ENCODE data around the gene STAT4. TPM values are rescaled to one million over a fixed set of nuclear protein-coding genes. Genes with fewer than 3 reads are reported as not detected.

The STAT4 gene
- total RNA-seq, 1 donor from 2014 or later: 2.6 TPM

- H3K9me3 ChIP-seq (ENCODE audit: control insufficient read depth in 3 of 3, low read length in 3 of 3): no peaks in the 10 kb centered on the region
- H3K27me3 ChIP-seq (ENCODE audit: control insufficient read depth in 3 of 3, insufficient read depth in 3 of 3, low read length in 3 of 3): no peaks in the 10 kb centered on the region
- no peaks in the 10 kb centered on the region for H3K36me3 ChIP-seq (ENCODE audit: control insufficient read depth in 3 of 3, insufficient read depth in 3 of 3, low read length in 3 of 3)
- no peak overlapping the region for H3K9ac ChIP-seq (ENCODE audit: low read depth in 1 of 3, low read length in 3 of 3)
- H3K4me1 ChIP-seq (ENCODE audit: control insufficient read depth in 3 of 3, insufficient read depth in 3 of 3, low read length in 3 of 3): peaks cover 0 to 3% (median 0%) of the 10 kb centered on the region in 3 donors
- peak overlapping the region; percentile 11 for H3K27ac ChIP-seq (ENCODE audit: low read depth, low read length)
- H3K4me3 ChIP-seq (ENCODE audit: low read length in 3 of 3): no peak overlapping the region
These were observed 99.6 kb downstream of the STAT4 start for GRCh38 chr2:191051177-191051576.

GRCh38 chr2:191050640-191050987 lies 100.2 kb downstream of the STAT4 start:
- Histone ChIP-seq H3K9ac (ENCODE audit: low read depth in 1 of 3, low read length in 3 of 3) (no peak overlapping the region), H3K27ac (ENCODE audit: low read depth, low read length) (peak overlapping the region; percentile 11), H3K9me3 (ENCODE audit: control insufficient read depth in 3 of 3, low read length in 3 of 3) (no peaks in the 10 kb centered on the region), H3K36me3 (ENCODE audit: control insufficient read depth in 3 of 3, insufficient read depth in 3 of 3, low read length in 3 of 3) (no peaks in the 10 kb centered on the region), H3K4me1 (ENCODE audit: control insufficient read depth in 3 of 3, insufficient read depth in 3 of 3, low read length in 3 of 3) (peaks cover 0 to 3% (median 0%) of the 10 kb centered on the region in 3 donors), H3K27me3 (ENCODE audit: control insufficient read depth in 3 of 3, insufficient read depth in 3 of 3, low read length in 3 of 3) (no peaks in the 10 kb centered on the region), H3K4me3 (ENCODE audit: low read length in 3 of 3) (no peak overlapping the region)

- H3K27me3 ChIP-seq (ENCODE audit: control insufficient read depth in 3 of 3, insufficient read depth in 3 of 3, low read length in 3 of 3): no peaks in the 10 kb centered on the region
- H3K9ac ChIP-seq (ENCODE audit: low read depth in 1 of 3, low read length in 3 of 3): no peak overlapping the region
- H3K36me3 ChIP-seq (ENCODE audit: control insufficient read depth in 3 of 3, insufficient read depth in 3 of 3, low read length in 3 of 3): no peaks in the 10 kb centered on the region
- H3K4me1 ChIP-seq (ENCODE audit: control insufficient read depth in 3 of 3, insufficient read depth in 3 of 3, low read length in 3 of 3): peaks cover 0 to 3% (median 0%) of the 10 kb centered on the region in 3 donors
- H3K4me3 ChIP-seq (ENCODE audit: low read length in 3 of 3): no peak overlapping the region
- H3K27ac ChIP-seq (ENCODE audit: low read depth, low read length): peak overlapping the region; percentile 26
- H3K9me3 ChIP-seq (ENCODE audit: control insufficient read depth in 3 of 3, low read length in 3 of 3): no peaks in the 10 kb centered on the region
These were observed 100.8 kb downstream of the STAT4 start for GRCh38 chr2:191049728-191050639.

DNA sequence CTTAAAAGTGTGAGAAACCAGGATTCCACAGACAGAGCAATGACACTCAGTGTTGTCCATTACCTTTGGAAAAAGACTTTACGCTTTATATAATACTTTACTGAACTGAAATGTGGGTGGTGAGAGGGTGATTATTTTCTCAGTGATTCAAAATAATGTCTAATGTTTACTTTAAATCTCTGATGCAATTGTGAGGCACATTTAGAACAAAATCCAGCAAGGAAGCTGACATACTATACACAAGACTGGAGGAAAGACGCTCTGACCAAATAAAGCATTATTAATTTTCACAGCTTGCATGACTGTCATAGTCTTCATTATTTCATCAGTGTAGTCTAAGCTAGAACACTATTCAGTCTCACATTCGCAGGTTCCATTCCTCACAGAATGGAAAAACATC lies 102.7 kb downstream of the STAT4 start:
- Histone ChIP-seq H3K4me1 (ENCODE audit: control insufficient read depth in 3 of 3, insufficient read depth in 3 of 3, low read length in 3 of 3) (peaks cover 0 to 3% (median 0%) of the 10 kb centered on the region in 3 donors), H3K27me3 (ENCODE audit: control insufficient read depth in 3 of 3, insufficient read depth in 3 of 3, low read length in 3 of 3) (no peaks in the 10 kb centered on the region), H3K27ac (ENCODE audit: low read depth, low read length) (no peak overlapping the region), H3K9ac (ENCODE audit: low read depth in 1 of 3, low read length in 3 of 3) (no peak overlapping the region), H3K36me3 (ENCODE audit: control insufficient read depth in 3 of 3, insufficient read depth in 3 of 3, low read length in 3 of 3) (no peaks in the 10 kb centered on the region), H3K9me3 (ENCODE audit: control insufficient read depth in 3 of 3, low read length in 3 of 3) (no peaks in the 10 kb centered on the region), H3K4me3 (ENCODE audit: low read length in 3 of 3) (no peak overlapping the region)

GRCh38 chr2:191045141-191045540 lies 105.7 kb downstream of the STAT4 start:
- no peak overlapping the region for H3K27ac ChIP-seq (ENCODE audit: low read depth, low read length)
- H3K9me3 ChIP-seq (ENCODE audit: control insufficient read depth in 3 of 3, low read length in 3 of 3): no peaks in the 10 kb centered on the region
- no peak overlapping the region for H3K4me3 ChIP-seq (ENCODE audit: low read length in 3 of 3)
- no peaks in the 10 kb centered on the region for H3K4me1 ChIP-seq (ENCODE audit: control insufficient read depth in 3 of 3, insufficient read depth in 3 of 3, low read length in 3 of 3)
- H3K36me3 ChIP-seq (ENCODE audit: control insufficient read depth in 3 of 3, insufficient read depth in 3 of 3, low read length in 3 of 3): no peaks in the 10 kb centered on the region
- no peak overlapping the region for H3K9ac ChIP-seq (ENCODE audit: low read depth in 1 of 3, low read length in 3 of 3)
- peaks cover 0 to 3% (median 0%) of the 10 kb centered on the region in 3 donors for H3K27me3 ChIP-seq (ENCODE audit: control insufficient read depth in 3 of 3, insufficient read depth in 3 of 3, low read length in 3 of 3)

DNA sequence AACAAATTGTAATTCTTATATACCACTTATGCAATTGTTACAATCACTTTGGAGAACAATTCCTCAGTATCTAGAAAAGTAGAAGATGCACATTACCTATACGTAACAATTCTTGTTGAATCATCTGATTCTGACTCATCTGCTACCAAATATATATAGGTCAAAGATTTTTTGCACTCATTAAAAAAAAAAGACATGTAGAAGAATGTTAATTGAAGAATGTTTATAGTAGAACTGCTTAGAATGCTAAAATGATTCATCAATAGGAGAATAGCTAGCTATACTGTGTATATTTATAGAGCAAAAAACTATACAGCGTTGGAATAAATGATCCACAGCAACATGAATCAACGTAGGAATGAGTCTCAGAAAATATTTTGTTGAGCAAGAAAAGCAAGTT lies 107.4 kb downstream of the STAT4 start:
- Histone ChIP-seq H3K9me3 (ENCODE audit: control insufficient read depth in 3 of 3, low read length in 3 of 3) (no peaks in the 10 kb centered on the region), H3K4me1 (ENCODE audit: control insufficient read depth in 3 of 3, insufficient read depth in 3 of 3, low read length in 3 of 3) (no peaks in the 10 kb centered on the region), H3K4me3 (ENCODE audit: low read length in 3 of 3) (no peak overlapping the region), H3K27ac (ENCODE audit: low read depth, low read length) (no peak overlapping the region), H3K36me3 (ENCODE audit: control insufficient read depth in 3 of 3, insufficient read depth in 3 of 3, low read length in 3 of 3) (no peaks in the 10 kb centered on the region), H3K27me3 (ENCODE audit: control insufficient read depth in 3 of 3, insufficient read depth in 3 of 3, low read length in 3 of 3) (peaks cover 0 to 3% (median 0%) of the 10 kb centered on the region in 3 donors), H3K9ac (ENCODE audit: low read depth in 1 of 3, low read length in 3 of 3) (no peak overlapping the region)

- Histone ChIP-seq H3K4me3 (ENCODE audit: low read length in 3 of 3) (no peak overlapping the region), H3K27me3 (ENCODE audit: control insufficient read depth in 3 of 3, insufficient read depth in 3 of 3, low read length in 3 of 3) (peaks cover 0 to 3% (median 0%) of the 10 kb centered on the region in 3 donors), H3K27ac (ENCODE audit: low read depth, low read length) (no peak overlapping the region), H3K4me1 (ENCODE audit: control insufficient read depth in 3 of 3, insufficient read depth in 3 of 3, low read length in 3 of 3) (no peaks in the 10 kb centered on the region), H3K36me3 (ENCODE audit: control insufficient read depth in 3 of 3, insufficient read depth in 3 of 3, low read length in 3 of 3) (no peaks in the 10 kb centered on the region), H3K9me3 (ENCODE audit: control insufficient read depth in 3 of 3, low read length in 3 of 3) (no peaks in the 10 kb centered on the region), H3K9ac (ENCODE audit: low read depth in 1 of 3, low read length in 3 of 3) (no peak overlapping the region)
These were observed 109.2 kb downstream of the STAT4 start for GRCh38 chr2:191041418-191042161.

GRCh38 chr2:191039616-191040015 lies 111.2 kb downstream of the STAT4 start:
- no peaks in the 10 kb centered on the region for H3K36me3 ChIP-seq (ENCODE audit: control insufficient read depth in 3 of 3, insufficient read depth in 3 of 3, low read length in 3 of 3)
- no peak overlapping the region for H3K27ac ChIP-seq (ENCODE audit: low read depth, low read length)
- H3K27me3 ChIP-seq (ENCODE audit: control insufficient read depth in 3 of 3, insufficient read depth in 3 of 3, low read length in 3 of 3): peaks cover 0 to 3% (median 0%) of the 10 kb centered on the region in 3 donors
- no peak overlapping the region for H3K9ac ChIP-seq (ENCODE audit: low read depth in 1 of 3, low read length in 3 of 3)
- no peaks in the 10 kb centered on the region for H3K4me1 ChIP-seq (ENCODE audit: control insufficient read depth in 3 of 3, insufficient read depth in 3 of 3, low read length in 3 of 3)
- H3K4me3 ChIP-seq (ENCODE audit: low read length in 3 of 3): no peak overlapping the region
- H3K9me3 ChIP-seq (ENCODE audit: control insufficient read depth in 3 of 3, low read length in 3 of 3): no peaks in the 10 kb centered on the region

DNA sequence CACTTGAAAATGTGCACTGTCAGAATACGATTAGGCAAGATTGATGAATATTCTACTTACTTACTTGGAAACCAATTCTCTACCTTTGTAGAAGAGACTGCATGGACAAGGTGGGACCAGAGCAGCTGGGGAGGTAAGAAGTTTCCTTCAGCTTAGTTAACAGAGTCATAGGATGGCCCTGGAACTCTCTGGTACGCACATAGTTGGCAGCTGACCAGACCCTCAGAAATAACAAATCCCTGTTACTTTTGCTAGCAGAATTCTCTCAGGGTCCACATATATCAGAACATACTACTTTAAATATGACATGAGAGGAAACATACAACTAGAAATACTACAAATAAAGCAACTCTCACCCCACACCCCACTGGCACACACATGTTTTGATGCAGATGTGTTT lies 112.1 kb downstream of the STAT4 start:
- no peak overlapping the region for H3K4me3 ChIP-seq (ENCODE audit: low read length in 3 of 3)
- H3K27ac ChIP-seq (ENCODE audit: low read depth, low read length): no peak overlapping the region
- H3K9ac ChIP-seq (ENCODE audit: low read depth in 1 of 3, low read length in 3 of 3): no peak overlapping the region

DNA sequence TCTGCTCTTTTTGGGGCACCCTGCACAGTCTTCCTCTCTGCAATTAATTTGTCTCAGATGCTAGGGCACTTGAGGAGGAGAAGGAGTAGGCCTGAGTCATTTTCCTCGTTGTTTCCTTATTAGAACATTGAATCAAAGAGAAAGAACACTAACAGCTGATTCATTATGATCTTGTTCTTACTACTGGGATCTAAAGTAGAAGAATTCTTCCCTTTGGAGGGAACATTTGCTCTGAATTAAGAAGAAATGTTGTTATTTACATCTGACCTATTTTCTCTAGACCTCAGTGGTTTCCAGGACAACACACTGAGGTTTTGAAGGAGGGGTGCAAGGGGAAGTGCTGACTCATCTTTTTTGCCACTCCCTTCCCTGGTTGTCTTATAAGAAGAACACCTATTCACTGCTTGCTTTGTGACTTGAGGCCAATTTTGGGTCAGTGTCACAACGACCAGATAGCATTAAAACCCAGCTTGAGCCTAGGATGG lies 112.5 kb downstream of the STAT4 start:
- H3K9ac ChIP-seq (ENCODE audit: low read depth in 1 of 3, low read length in 3 of 3): no peak overlapping the region
- H3K27me3 ChIP-seq (ENCODE audit: control insufficient read depth in 3 of 3, insufficient read depth in 3 of 3, low read length in 3 of 3): peaks cover 0 to 3% (median 0%) of the 10 kb centered on the region in 3 donors
- no peaks in the 10 kb centered on the region for H3K9me3 ChIP-seq (ENCODE audit: control insufficient read depth in 3 of 3, low read length in 3 of 3)
- H3K36me3 ChIP-seq (ENCODE audit: control insufficient read depth in 3 of 3, insufficient read depth in 3 of 3, low read length in 3 of 3): no peaks in the 10 kb centered on the region
- no peak overlapping the region for H3K27ac ChIP-seq (ENCODE audit: low read depth, low read length)
- no peak overlapping the region for H3K4me3 ChIP-seq (ENCODE audit: low read length in 3 of 3)
- no peaks in the 10 kb centered on the region for H3K4me1 ChIP-seq (ENCODE audit: control insufficient read depth in 3 of 3, insufficient read depth in 3 of 3, low read length in 3 of 3)

More for the DNA sequence above, 112.1 kb downstream of the STAT4 start:
- Histone ChIP-seq H3K9me3 (ENCODE audit: control insufficient read depth in 3 of 3, low read length in 3 of 3) (no peaks in the 10 kb centered on the region), H3K36me3 (ENCODE audit: control insufficient read depth in 3 of 3, insufficient read depth in 3 of 3, low read length in 3 of 3) (no peaks in the 10 kb centered on the region), H3K4me1 (ENCODE audit: control insufficient read depth in 3 of 3, insufficient read depth in 3 of 3, low read length in 3 of 3) (no peaks in the 10 kb centered on the region), H3K27me3 (ENCODE audit: control insufficient read depth in 3 of 3, insufficient read depth in 3 of 3, low read length in 3 of 3) (peaks cover 0 to 3% (median 0%) of the 10 kb centered on the region in 3 donors)

All from skeletal muscle tissue (tissue), 4 donors.